ENCODE measurements around the gene KIF23.

GRCh38 chr15:69424001-69424400 lies 9.9 kb downstream of the KIF23 start:
- TF ChIP-seq CTCF (IDR thresholded peaks at IDR 0.05; ENCODE audit: insufficient read depth, low read length, poor library complexity, severe bottlenecking) (no peak), EZH2phosphoT487 (conservative IDR thresholded peaks at IDR 0.05; ENCODE audit: low read length) (no peak)

Data from SU-DHL-6 (cell line).